Measurements from ENCODE around the gene MYMX.

Gene MYMX

GRCh38 chr6:44254191-44255104, 37.7 kb downstream of the MYMX start:
- H3K4me3 ChIP-seq (ENCODE audit: low read depth in 1 of 2, low read length in 1 of 2), result no peak overlapping the region
- no peaks in the 10 kb centered on the region for H3K9me3 ChIP-seq
- H3K27me3 ChIP-seq, result peaks cover 7% of the 10 kb centered on the region
- H3K4me1 ChIP-seq (ENCODE audit: control insufficient read depth in 1 of 2, insufficient read depth in 1 of 2, low read depth in 1 of 2, low read length in 1 of 2), result peaks cover 16 to 17% of the 10 kb centered on the region in 2 experiments
- no peak for TF ChIP-seq CTCF (IDR thresholded peaks at IDR 0.05)
- H3K27ac ChIP-seq, result no peak overlapping the region
- H3K36me3 ChIP-seq, result peaks cover 54% of the 10 kb centered on the region

- Histone ChIP-seq H3K36me3 (peaks cover 62% of the 10 kb centered on the region), H3K9me3 (no peaks in the 10 kb centered on the region), H3K27me3 (peaks cover 7% of the 10 kb centered on the region), H3K4me3 (ENCODE audit: low read depth in 1 of 2, low read length in 1 of 2) (no peak overlapping the region), H3K4me1 (ENCODE audit: control insufficient read depth in 1 of 2, insufficient read depth in 1 of 2, low read depth in 1 of 2, low read length in 1 of 2) (peaks cover 16 to 17% of the 10 kb centered on the region in 2 experiments), H3K27ac (no peak overlapping the region)
- no peak for TF ChIP-seq CTCF (IDR thresholded peaks at IDR 0.05)
Observed at GRCh38 chr6:44255105-44255808, 38.5 kb downstream of the MYMX start.

- TF ChIP-seq CTCF (IDR thresholded peaks at IDR 0.05), result no peak
- H3K4me1 ChIP-seq (ENCODE audit: control insufficient read depth in 1 of 2, insufficient read depth in 1 of 2, low read depth in 1 of 2, low read length in 1 of 2), result peaks cover 16 to 17% of the 10 kb centered on the region in 2 experiments
- peaks cover 56% of the 10 kb centered on the region for H3K36me3 ChIP-seq
- H3K4me3 ChIP-seq (ENCODE audit: low read depth in 1 of 2, low read length in 1 of 2), result peak overlapping the region; percentile 67 to 84
- peak overlapping the region; percentile 18 for H3K27ac ChIP-seq
- peaks cover 7% of the 10 kb centered on the region for H3K27me3 ChIP-seq
- H3K9me3 ChIP-seq, result no peaks in the 10 kb centered on the region
Observed at GRCh38 chr6:44255871-44256774, 39.4 kb downstream of the MYMX start.

- H3K4me1 ChIP-seq (ENCODE audit: control insufficient read depth in 1 of 2, insufficient read depth in 1 of 2, low read depth in 1 of 2, low read length in 1 of 2), result peaks cover 16 to 17% of the 10 kb centered on the region in 2 experiments
- peak overlapping the region; percentile 67 to 84 for H3K4me3 ChIP-seq (ENCODE audit: low read depth in 1 of 2, low read length in 1 of 2)
- TF ChIP-seq CTCF (IDR thresholded peaks at IDR 0.05), result no peak
- no peaks in the 10 kb centered on the region for H3K9me3 ChIP-seq
- peaks cover 7% of the 10 kb centered on the region for H3K27me3 ChIP-seq
- H3K27ac ChIP-seq, result peak overlapping the region; percentile 18
- H3K36me3 ChIP-seq, result peaks cover 55% of the 10 kb centered on the region
Observed at GRCh38 chr6:44256775-44257024, 40.0 kb downstream of the MYMX start.

- peak within 1 kb of the TSS; percentile 67 to 84 for H3K4me3 ChIP-seq (ENCODE audit: low read depth in 1 of 2, low read length in 1 of 2)
- peak; percentile 68 for TF ChIP-seq CTCF (IDR thresholded peaks at IDR 0.05)
- H3K27ac ChIP-seq, result peak within 1 kb of the TSS; percentile 36
- H3K4me1 ChIP-seq (ENCODE audit: control insufficient read depth in 1 of 2, insufficient read depth in 1 of 2, low read depth in 1 of 2, low read length in 1 of 2), result peaks cover 17 to 18% of the 10 kb centered on the region in 2 experiments
- H3K9me3 ChIP-seq, result no peaks in the 10 kb centered on the region
- peaks cover 50% of the 10 kb centered on the region for H3K36me3 ChIP-seq
- H3K27me3 ChIP-seq, result peaks cover 7% of the 10 kb centered on the region
Observed at GRCh38 chr6:44257025-44257752, 40.5 kb downstream of the MYMX start, which contains the start of gene SLC35B2. Gene SLC35B2 (minus strand): TSS chr6:44257528. CDS start chr6:44257410, 118 bp downstream.
